HuH-7.5 (cell line): ENCODE data around the gene HSD3B7.
"Not testable (repeated sequence)": the region's sequence is repeated elsewhere in the genome, so short reads cannot be mapped to it uniquely, and the experiment has no call there.

ENCODE experiments used
- DNase-seq: peaks from one replicate; pipeline ENCODE4 v3.0.0; 2011; ENCODE audit warnings: low spot score

The HSD3B7 gene

GRCh38 chr16:30984669-30985400, at the start of gene HSD3B7:
Gene HSD3B7 (plus strand): TSS chr16:30985207. CDS start chr16:30985659, 452 bp downstream.
- DNase-seq = peak; percentile 99

- DNase-seq = no peak
These were observed 47.3 kb upstream of the HSD3B7 start for GRCh38 chr16:30937692-30938091.

GRCh38 chr16:30939571-30939970, 45.4 kb upstream of the HSD3B7 start:
- not testable (repeated sequence) for DNase-seq

- peak; percentile 88 for DNase-seq
These were observed 43.2 kb upstream of the HSD3B7 start for GRCh38 chr16:30941600-30942425.

- no peak for DNase-seq
These were observed 42.6 kb upstream of the HSD3B7 start for GRCh38 chr16:30942426-30942806.

GRCh38 chr16:30944352-30944751, 40.7 kb upstream of the HSD3B7 start:
- no peak for DNase-seq

- DNase-seq = no peak
These were observed 38.1 kb upstream of the HSD3B7 start for GRCh38 chr16:30946671-30947540.

- DNase-seq = no peak
These were observed 37.5 kb upstream of the HSD3B7 start for GRCh38 chr16:30947541-30947858.

- DNase-seq = peak; percentile 47
These were observed 36.9 kb upstream of the HSD3B7 start for GRCh38 chr16:30947859-30948666.

- no peak for DNase-seq
These were observed 36.0 kb upstream of the HSD3B7 start, which contains the start of gene ORAI3 for GRCh38 chr16:30948667-30949649. Gene ORAI3 (plus strand): TSS chr16:30949068. CDS start chr16:30949290, 222 bp downstream.

GRCh38 chr16:30949650-30950515, 35.1 kb upstream of the HSD3B7 start:
- no peak for DNase-seq

- no peak for DNase-seq
These were observed 34.4 kb upstream of the HSD3B7 start for GRCh38 chr16:30950516-30951065.

GRCh38 chr16:30951193-30951592, 33.8 kb upstream of the HSD3B7 start:
- no peak for DNase-seq

- no peak for DNase-seq
These were observed 33.3 kb upstream of the HSD3B7 start for GRCh38 chr16:30951750-30952149.

GRCh38 chr16:30953111-30953510, 31.9 kb upstream of the HSD3B7 start:
- no peak for DNase-seq

- peak; percentile 60 for DNase-seq
These were observed 31.4 kb upstream of the HSD3B7 start for GRCh38 chr16:30953511-30954124.

GRCh38 chr16:30954993-30955392, 30.0 kb upstream of the HSD3B7 start:
- no peak for DNase-seq
